ENCODE data around the gene B9D1. TPM values are rescaled to one million over a fixed set of nuclear protein-coding genes. Genes with fewer than 3 reads are reported as not detected.

The B9D1 gene
- polyA plus RNA-seq, 1 of the 3 experiments (the other 2 are of a cell fraction): 81.6 TPM

GRCh38 chr17:19310151-19310550, 52.4 kb downstream of the B9D1 start (continued):
- TF ChIP-seq ZBTB33 (IDR thresholded peaks at IDR 0.05; ENCODE audit: borderline replicate concordance, low read depth): no peak
- TF ChIP-seq MXI1 (IDR thresholded peaks at IDR 0.05; ENCODE audit: low read depth, low read length): no peak
- TF ChIP-seq MEF2A (IDR thresholded peaks at IDR 0.05; ENCODE audit: borderline replicate concordance, low read depth): no peak
- TF ChIP-seq USF2 (IDR thresholded peaks at IDR 0.05; ENCODE audit: borderline replicate concordance, low read depth, low read length): no peak
- TF ChIP-seq FOSL2 (IDR thresholded peaks at IDR 0.05; ENCODE audit: borderline replicate concordance, low read depth): no peak

GRCh38 chr17:19309701-19310100, 52.8 kb downstream of the B9D1 start:
- no peak overlapping the region for H2AFZ ChIP-seq (ENCODE audit: low read depth)
- H4K20me1 ChIP-seq (ENCODE audit: insufficient read depth): no peaks in the 10 kb centered on the region
- no peak overlapping the region for H3K4me2 ChIP-seq
- H3K4me1 ChIP-seq (ENCODE audit: control insufficient read depth in 1 of 2, insufficient read depth in 2 of 2, low read depth in 1 of 2, low read length in 1 of 2): peaks cover 14 to 16% of the 10 kb centered on the region in 2 experiments; a peak in 3 of 4 replicates
- no peak for DNase-seq
- peaks cover 8% of the 10 kb centered on the region for H3F3A ChIP-seq (replicated peaks; ENCODE audit: insufficient read depth)
- WGBS (ENCODE audit: low lambda C conversion rate): 98% methylated on average over 5 of the region's 5 CpGs
- no peaks in the 10 kb centered on the region for H3K79me2 ChIP-seq (ENCODE audit: insufficient read depth)
- no peak overlapping the region for H3K27ac ChIP-seq (ENCODE audit: low read depth in 2 of 2, low read length in 1 of 2)
- CTCF ChIA-PET: interaction anchor here (1.2 kb wide), 1 partner anchor 10 kb away, joined by 3 read pairs; no protein-coding TSS in a partner anchor
- H3K27me3 ChIP-seq (ENCODE audit: insufficient read depth): no peaks in the 10 kb centered on the region
- H3K9ac ChIP-seq: no peak overlapping the region
- no peaks in the 10 kb centered on the region for H3K9me3 ChIP-seq
- H3K36me3 ChIP-seq (replicated peaks in 1 of 2; ENCODE audit: control insufficient read depth in 1 of 2, insufficient read depth in 2 of 2, low read length in 1 of 2): peaks cover 15 to 33% of the 10 kb centered on the region in 2 experiments
- no peaks in the 10 kb centered on the region for H3K9me2 ChIP-seq
- POLR2A ChIA-PET: no interaction called here
- H3K4me3 ChIP-seq (ENCODE audit: low read depth in 2 of 2, low read length in 1 of 2): no peak overlapping the region
- TF ChIP-seq EZH2phosphoT487 (IDR thresholded peaks at IDR 0.05; ENCODE audit: borderline replicate concordance, low read depth) (no peak), YY1 (IDR thresholded peaks at IDR 0.05; ENCODE audit: low read depth) (no peak), NFIC (IDR thresholded peaks at IDR 0.05; ENCODE audit: borderline replicate concordance) (no peak), RAD21 (IDR thresholded peaks at IDR 0.05; ENCODE audit: low read length) (no peak), FOXM1 (IDR thresholded peaks at IDR 0.05; ENCODE audit: low read depth) (no peak), SIN3A (IDR thresholded peaks at IDR 0.05; ENCODE audit: borderline replicate concordance, low read depth, low read length) (no peak), EP300 (IDR thresholded peaks at IDR 0.05; ENCODE audit: borderline replicate concordance in 1 of 2, low read depth in 1 of 2, low read length in 1 of 2) (no peak), IRF3 (IDR thresholded peaks at IDR 0.05; ENCODE audit: low read depth, low read length) (no peak), GABPA (IDR thresholded peaks at IDR 0.05; ENCODE audit: low read depth) (no peak), USF2 (IDR thresholded peaks at IDR 0.05; ENCODE audit: borderline replicate concordance, low read depth, low read length) (no peak), ELF1 (IDR thresholded peaks at IDR 0.05) (no peak), TAF1 (IDR thresholded peaks at IDR 0.05; ENCODE audit: borderline replicate concordance, low read depth, low read length) (no peak), RXRA (IDR thresholded peaks at IDR 0.05; ENCODE audit: borderline replicate concordance, low read depth) (no peak), REST (IDR thresholded peaks at IDR 0.05; ENCODE audit: low read depth, low read length) (no peak), MEF2A (IDR thresholded peaks at IDR 0.05; ENCODE audit: borderline replicate concordance, low read depth) (no peak), FOSL2 (IDR thresholded peaks at IDR 0.05; ENCODE audit: borderline replicate concordance, low read depth) (no peak), TCF12 (IDR thresholded peaks at IDR 0.05) (no peak), CTCF (IDR thresholded peaks at IDR 0.05) (no peak), NRF1 (IDR thresholded peaks at IDR 0.05; ENCODE audit: low read depth, low read length) (no peak)

All from SK-N-SH (cell line).